ENCODE results near the gene PRRT2.
A peak's percentile ranks its signal among the peaks of the same experiment; 100 is the strongest.

Gene PRRT2

DNA sequence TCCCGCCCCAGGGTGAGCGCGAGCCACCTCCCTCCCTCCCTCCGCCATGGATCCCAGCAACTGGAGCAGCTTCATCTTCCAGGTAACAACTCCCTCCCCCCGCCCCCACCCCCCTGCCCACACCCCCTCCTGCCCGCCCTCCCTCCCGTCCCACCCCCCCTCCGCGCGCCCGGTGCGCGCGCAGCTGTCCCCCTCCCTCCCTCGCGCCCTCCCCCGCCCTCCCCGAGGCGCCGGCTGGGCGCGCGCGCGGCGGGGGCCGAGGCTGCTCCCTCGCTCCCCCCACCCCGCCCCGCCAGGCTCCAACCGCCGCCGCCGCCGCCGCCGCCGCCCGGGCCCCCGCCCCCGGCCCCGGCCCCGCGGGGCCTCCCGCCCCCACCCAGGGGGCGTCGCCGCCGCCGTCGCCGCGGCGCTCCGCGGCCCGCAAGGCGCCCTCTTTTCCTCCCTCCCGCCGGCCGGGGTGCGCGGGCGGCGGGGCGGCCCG is 5.9 kb upstream of the PRRT2 start, which contains the start of gene MAZ:
Gene MAZ, plus strand, starts transcription at position 431 of the 481 bp plus-strand sequence. CDS start 173 bp downstream, outside the sequence.
- peaks cover 36 to 39% of the 10 kb centered on the region in 2 donors for H3K4me1 ChIP-seq (ENCODE audit: control insufficient read depth in 2 of 2, insufficient read depth in 2 of 2, low read length in 2 of 2)

GRCh38 chr16:29806641-29807425 is 5.2 kb upstream of the PRRT2 start:
- H3K36me3 ChIP-seq (ENCODE audit: control insufficient read depth in 2 of 2, insufficient read depth in 2 of 2, low read length in 2 of 2) = peaks cover 21 to 24% of the 10 kb centered on the region in 2 donors
- peak overlapping the region; percentile 69 to 82 for H3K4me3 ChIP-seq (ENCODE audit: low read length in 2 of 2)
- no peaks in the 10 kb centered on the region for H3K9me3 ChIP-seq (ENCODE audit: control insufficient read depth in 2 of 2, low read length in 2 of 2)
- H3K27ac ChIP-seq (ENCODE audit: low read depth in 2 of 2, low read length in 2 of 2) = peak overlapping the region; percentile 94 to 97
- H3K4me1 ChIP-seq (ENCODE audit: control insufficient read depth in 2 of 2, insufficient read depth in 2 of 2, low read length in 2 of 2) = peaks cover 42 to 46% of the 10 kb centered on the region in 2 donors
- no peaks in the 10 kb centered on the region for H3K27me3 ChIP-seq (ENCODE audit: control insufficient read depth in 2 of 2, insufficient read depth in 2 of 2, low read length in 2 of 2)
- H3K9ac ChIP-seq (ENCODE audit: low read depth in 1 of 2, low read length in 2 of 2) = peak overlapping the region; percentile 74 to 88

More for the DNA sequence above, 5.9 kb upstream of the PRRT2 start, which contains the start of gene MAZ:
- H3K36me3 ChIP-seq (ENCODE audit: control insufficient read depth in 2 of 2, insufficient read depth in 2 of 2, low read length in 2 of 2) = peaks cover 27 to 30% of the 10 kb centered on the region in 2 donors
- H3K27ac ChIP-seq (ENCODE audit: low read depth in 2 of 2, low read length in 2 of 2) = peak within 1 kb of the TSS; percentile 96 to 99
- peak within 1 kb of the TSS; percentile 82 to 93 for H3K4me3 ChIP-seq (ENCODE audit: low read length in 2 of 2)
- H3K9me3 ChIP-seq (ENCODE audit: control insufficient read depth in 2 of 2, low read length in 2 of 2) = no peaks in the 10 kb centered on the region
- peak within 1 kb of the TSS; percentile 74 to 88 for H3K9ac ChIP-seq (ENCODE audit: low read depth in 1 of 2, low read length in 2 of 2)
- H3K27me3 ChIP-seq (ENCODE audit: control insufficient read depth in 2 of 2, insufficient read depth in 2 of 2, low read length in 2 of 2) = no peaks in the 10 kb centered on the region

DNA sequence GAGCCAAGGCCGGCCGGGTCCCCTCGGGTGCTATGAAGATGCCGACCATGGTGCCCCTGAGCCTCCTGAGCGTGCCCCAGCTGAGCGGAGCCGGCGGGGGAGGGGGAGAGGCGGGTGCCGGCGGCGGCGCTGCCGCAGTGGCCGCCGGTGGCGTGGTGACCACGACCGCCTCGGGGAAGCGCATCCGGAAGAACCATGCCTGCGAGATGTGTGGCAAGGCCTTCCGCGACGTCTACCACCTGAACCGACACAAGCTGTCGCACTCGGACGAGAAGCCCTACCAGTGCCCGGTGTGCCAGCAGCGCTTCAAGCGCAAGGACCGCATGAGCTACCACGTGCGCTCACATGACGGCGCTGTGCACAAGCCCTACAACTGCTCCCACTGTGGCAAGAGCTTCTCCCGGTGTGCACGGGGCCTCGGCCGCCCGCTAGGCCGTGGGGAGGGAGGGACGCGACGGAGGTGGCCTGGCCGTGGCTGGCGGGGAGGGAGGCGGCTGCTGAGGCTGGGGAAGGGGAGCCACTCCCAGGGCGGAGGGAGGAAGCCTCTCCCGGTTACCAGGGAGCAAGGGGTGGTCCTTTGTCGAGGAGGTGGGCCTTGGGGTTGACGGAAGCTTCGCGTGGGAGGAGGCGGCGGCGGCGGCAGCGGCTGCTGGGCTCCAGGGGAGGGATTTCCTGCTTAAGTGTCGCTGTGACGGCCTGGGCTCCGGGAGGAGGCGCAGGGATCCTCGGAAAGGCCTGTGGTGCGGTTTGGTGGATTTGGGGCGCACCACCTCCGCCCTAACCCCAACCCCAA is 4.4 kb upstream of the PRRT2 start:
- Histone ChIP-seq H3K4me3 (ENCODE audit: low read length in 2 of 2) (peak overlapping the region; percentile 69 to 82), H3K36me3 (ENCODE audit: control insufficient read depth in 2 of 2, insufficient read depth in 2 of 2, low read length in 2 of 2) (peaks cover 18 to 19% of the 10 kb centered on the region in 2 donors), H3K9ac (ENCODE audit: low read depth in 1 of 2, low read length in 2 of 2) (peak overlapping the region; percentile 48 to 88), H3K27me3 (ENCODE audit: control insufficient read depth in 2 of 2, insufficient read depth in 2 of 2, low read length in 2 of 2) (no peaks in the 10 kb centered on the region), H3K27ac (ENCODE audit: low read depth in 2 of 2, low read length in 2 of 2) (peak overlapping the region; percentile 94 to 97), H3K4me1 (ENCODE audit: control insufficient read depth in 2 of 2, insufficient read depth in 2 of 2, low read length in 2 of 2) (peaks cover 48 to 52% of the 10 kb centered on the region in 2 donors), H3K9me3 (ENCODE audit: control insufficient read depth in 2 of 2, low read length in 2 of 2) (no peaks in the 10 kb centered on the region)

DNA sequence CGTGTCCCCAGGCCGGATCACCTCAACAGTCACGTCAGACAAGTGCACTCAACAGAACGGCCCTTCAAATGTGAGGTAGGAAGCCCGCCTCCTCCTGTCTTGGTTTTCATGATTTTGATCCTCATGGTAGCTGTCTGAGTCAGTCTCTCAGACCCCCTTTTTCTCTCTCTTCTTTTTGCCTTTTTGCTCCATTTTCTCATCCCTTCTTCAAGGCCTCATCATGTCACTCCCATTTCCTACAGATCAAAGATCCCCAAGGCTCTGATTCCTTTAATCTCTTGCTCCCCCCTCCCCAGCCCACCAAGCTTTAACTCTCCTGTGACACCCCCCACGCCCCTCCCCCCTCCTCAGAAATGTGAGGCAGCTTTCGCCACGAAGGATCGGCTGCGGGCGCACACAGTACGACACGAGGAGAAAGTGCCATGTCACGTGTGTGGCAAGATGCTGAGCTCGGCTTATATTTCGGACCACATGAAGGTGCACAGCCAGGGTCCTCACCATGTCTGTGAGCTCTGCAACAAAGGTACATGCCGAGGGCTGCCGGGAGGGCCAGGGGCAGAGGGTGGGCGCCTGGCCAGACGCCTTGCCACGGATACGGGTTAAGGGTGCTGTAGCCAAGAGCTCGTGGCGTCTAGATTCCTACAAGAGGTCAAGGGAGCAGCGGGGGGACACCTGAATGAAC is 3.6 kb upstream of the PRRT2 start:
- no peaks in the 10 kb centered on the region for H3K27me3 ChIP-seq (ENCODE audit: control insufficient read depth in 2 of 2, insufficient read depth in 2 of 2, low read length in 2 of 2)
- H3K9ac ChIP-seq (ENCODE audit: low read depth in 1 of 2, low read length in 2 of 2) = peak overlapping the region; percentile 48 to 88
- H3K9me3 ChIP-seq (ENCODE audit: control insufficient read depth in 2 of 2, low read length in 2 of 2) = no peaks in the 10 kb centered on the region
- peak overlapping the region; percentile 69 to 82 for H3K4me3 ChIP-seq (ENCODE audit: low read length in 2 of 2)
- peaks cover 13 to 17% of the 10 kb centered on the region in 2 donors for H3K36me3 ChIP-seq (ENCODE audit: control insufficient read depth in 2 of 2, insufficient read depth in 2 of 2, low read length in 2 of 2)
- peaks cover 50 to 55% of the 10 kb centered on the region in 2 donors for H3K4me1 ChIP-seq (ENCODE audit: control insufficient read depth in 2 of 2, insufficient read depth in 2 of 2, low read length in 2 of 2)
- peak overlapping the region; percentile 94 to 97 for H3K27ac ChIP-seq (ENCODE audit: low read depth in 2 of 2, low read length in 2 of 2)

DNA sequence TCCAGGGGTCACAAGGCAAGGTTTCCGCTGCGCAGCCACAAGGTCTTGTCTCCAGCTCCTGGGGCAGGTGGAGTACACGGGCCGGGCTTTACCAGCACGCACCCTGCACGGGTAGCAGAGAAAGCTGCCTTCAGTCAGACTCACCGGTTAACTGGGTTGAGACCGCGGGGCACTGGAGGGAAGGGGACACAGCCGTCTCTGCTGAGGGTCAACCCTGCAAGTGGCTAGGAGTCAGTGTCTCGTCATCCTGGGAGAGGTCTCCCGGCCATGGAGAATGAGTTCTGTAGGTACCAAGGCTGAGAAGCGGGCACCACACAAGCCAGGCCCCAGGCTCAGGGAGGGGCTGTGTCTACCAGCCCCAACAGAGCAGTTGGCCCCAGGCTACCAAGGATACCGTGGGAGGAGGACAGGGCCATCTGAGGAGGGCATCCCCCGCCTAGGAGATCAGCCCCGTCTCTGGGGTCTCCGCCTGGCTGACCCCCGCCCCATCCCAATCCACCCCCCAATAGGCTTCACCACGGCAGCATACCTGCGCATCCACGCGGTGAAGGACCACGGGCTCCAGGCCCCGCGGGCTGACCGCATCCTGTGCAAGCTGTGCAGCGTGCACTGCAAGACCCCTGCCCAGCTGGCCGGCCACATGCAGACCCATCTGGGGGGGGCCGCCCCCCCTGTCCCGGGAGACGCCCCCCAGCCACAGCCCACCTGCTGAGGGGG is 2.8 kb upstream of the PRRT2 start:
- Histone ChIP-seq H3K9ac (ENCODE audit: low read depth in 1 of 2, low read length in 2 of 2) (no peak overlapping the region), H3K4me1 (ENCODE audit: control insufficient read depth in 2 of 2, insufficient read depth in 2 of 2, low read length in 2 of 2) (peaks cover 55 to 56% of the 10 kb centered on the region in 2 donors), H3K9me3 (ENCODE audit: control insufficient read depth in 2 of 2, low read length in 2 of 2) (no peaks in the 10 kb centered on the region), H3K36me3 (ENCODE audit: control insufficient read depth in 2 of 2, insufficient read depth in 2 of 2, low read length in 2 of 2) (peaks cover 13 to 17% of the 10 kb centered on the region in 2 donors), H3K4me3 (ENCODE audit: low read length in 2 of 2) (peak overlapping the region; percentile 69 to 82), H3K27ac (ENCODE audit: low read depth in 2 of 2, low read length in 2 of 2) (peak overlapping the region in 1 of 2 donors; percentile 85), H3K27me3 (ENCODE audit: control insufficient read depth in 2 of 2, insufficient read depth in 2 of 2, low read length in 2 of 2) (no peaks in the 10 kb centered on the region)

GRCh38 chr16:29809850-29810698 is 1.9 kb upstream of the PRRT2 start:
- no peaks in the 10 kb centered on the region for H3K27me3 ChIP-seq (ENCODE audit: control insufficient read depth in 2 of 2, insufficient read depth in 2 of 2, low read length in 2 of 2)
- H3K4me3 ChIP-seq (ENCODE audit: low read length in 2 of 2) = no peak overlapping the region
- H3K36me3 ChIP-seq (ENCODE audit: control insufficient read depth in 2 of 2, insufficient read depth in 2 of 2, low read length in 2 of 2) = peaks cover 13 to 17% of the 10 kb centered on the region in 2 donors
- peak overlapping the region; percentile 80 to 85 for H3K27ac ChIP-seq (ENCODE audit: low read depth in 2 of 2, low read length in 2 of 2)
- H3K9ac ChIP-seq (ENCODE audit: low read depth in 1 of 2, low read length in 2 of 2) = no peak overlapping the region
- peaks cover 52 to 55% of the 10 kb centered on the region in 2 donors for H3K4me1 ChIP-seq (ENCODE audit: control insufficient read depth in 2 of 2, insufficient read depth in 2 of 2, low read length in 2 of 2)
- H3K9me3 ChIP-seq (ENCODE audit: control insufficient read depth in 2 of 2, low read length in 2 of 2) = no peaks in the 10 kb centered on the region

- no peaks in the 10 kb centered on the region for H3K9me3 ChIP-seq (ENCODE audit: control insufficient read depth in 2 of 2, low read length in 2 of 2)
- no peaks in the 10 kb centered on the region for H3K27me3 ChIP-seq (ENCODE audit: control insufficient read depth in 2 of 2, insufficient read depth in 2 of 2, low read length in 2 of 2)
- peak overlapping the region; percentile 80 to 85 for H3K27ac ChIP-seq (ENCODE audit: low read depth in 2 of 2, low read length in 2 of 2)
- peaks cover 56 to 57% of the 10 kb centered on the region in 2 donors for H3K4me1 ChIP-seq (ENCODE audit: control insufficient read depth in 2 of 2, insufficient read depth in 2 of 2, low read length in 2 of 2)
- H3K9ac ChIP-seq (ENCODE audit: low read depth in 1 of 2, low read length in 2 of 2) = no peak overlapping the region
- peak overlapping the region; percentile 24 to 70 for H3K4me3 ChIP-seq (ENCODE audit: low read length in 2 of 2)
- H3K36me3 ChIP-seq (ENCODE audit: control insufficient read depth in 2 of 2, insufficient read depth in 2 of 2, low read length in 2 of 2) = peaks cover 13 to 17% of the 10 kb centered on the region in 2 donors
Measured at GRCh38 chr16:29810699-29811169, 1.3 kb upstream of the PRRT2 start.

DNA sequence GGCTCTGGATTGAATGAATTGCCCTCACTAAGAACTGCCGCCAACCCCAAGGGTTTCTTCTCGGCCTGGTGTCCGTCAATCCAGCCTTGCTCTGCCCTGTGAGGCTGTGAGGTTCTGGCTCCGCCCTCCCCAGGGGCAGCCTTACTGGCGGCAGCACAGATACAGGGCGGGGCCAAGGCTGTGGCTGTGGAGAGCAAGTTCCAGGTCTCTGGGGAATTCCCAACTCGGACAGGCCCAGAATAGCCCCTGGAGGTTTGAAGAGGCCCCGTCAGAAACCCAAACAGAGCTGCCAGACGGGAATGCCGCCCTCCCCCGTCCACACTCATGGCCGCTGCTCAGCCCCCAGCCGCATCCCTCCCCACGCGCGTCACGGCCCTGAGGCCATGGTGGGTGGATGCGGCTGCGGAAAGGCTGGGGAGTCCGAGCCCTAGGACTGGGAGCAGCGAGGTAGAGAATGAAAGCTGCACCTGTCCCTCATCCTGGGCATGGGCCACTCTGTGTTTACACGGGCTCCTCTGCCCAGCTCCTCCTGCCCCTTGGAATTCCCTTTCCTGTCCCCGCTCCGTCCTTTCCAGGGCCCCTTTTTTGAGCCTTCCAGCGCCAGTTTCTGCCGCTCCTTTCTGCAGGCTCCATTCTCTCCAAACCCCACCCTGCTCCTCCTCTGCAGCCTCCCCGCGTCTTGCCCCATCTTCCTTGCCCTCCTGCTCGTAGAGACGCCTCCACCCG is 660 bp upstream of the PRRT2 start:
- peak overlapping the region; percentile 57 to 61 for H3K9ac ChIP-seq (ENCODE audit: low read depth in 1 of 2, low read length in 2 of 2)

More for the DNA sequence above, 660 bp upstream of the PRRT2 start:
- H3K36me3 ChIP-seq (ENCODE audit: control insufficient read depth in 2 of 2, insufficient read depth in 2 of 2, low read length in 2 of 2) = peaks cover 13 to 17% of the 10 kb centered on the region in 2 donors
- H3K27ac ChIP-seq (ENCODE audit: low read depth in 2 of 2, low read length in 2 of 2) = peak overlapping the region; percentile 80 to 85
- no peaks in the 10 kb centered on the region for H3K9me3 ChIP-seq (ENCODE audit: control insufficient read depth in 2 of 2, low read length in 2 of 2)
- H3K27me3 ChIP-seq (ENCODE audit: control insufficient read depth in 2 of 2, insufficient read depth in 2 of 2, low read length in 2 of 2) = no peaks in the 10 kb centered on the region
- H3K4me3 ChIP-seq (ENCODE audit: low read length in 2 of 2) = peak overlapping the region; percentile 65 to 70
- peaks cover 56 to 57% of the 10 kb centered on the region in 2 donors for H3K4me1 ChIP-seq (ENCODE audit: control insufficient read depth in 2 of 2, insufficient read depth in 2 of 2, low read length in 2 of 2)

Data from mucosa of rectum (tissue), 2 donors.